ENCODE measurements around the gene PTCRA.

The PTCRA gene

GRCh38 chr6:42959917-42960242, 44.0 kb downstream of the PTCRA start:
- no peaks in the 10 kb centered on the region for H3K27me3 ChIP-seq (ENCODE audit: insufficient read depth, low read length, poor library complexity, severe bottlenecking)
- H3K79me2 ChIP-seq (ENCODE audit: insufficient read depth, low read length), result no peaks in the 10 kb centered on the region
- H3F3A ChIP-seq (ENCODE audit: low read depth), result no peaks in the 10 kb centered on the region
- H3K4me1 ChIP-seq (ENCODE audit: insufficient read depth, low read length, poor library complexity, severe bottlenecking), result no peaks in the 10 kb centered on the region
- H3K9ac ChIP-seq (ENCODE audit: low read depth, low read length, poor library complexity, severe bottlenecking), result no peak overlapping the region
- H3K36me3 ChIP-seq (ENCODE audit: insufficient read depth, low read length), result no peaks in the 10 kb centered on the region
- no peaks in the 10 kb centered on the region for H3K9me3 ChIP-seq (ENCODE audit: insufficient read depth, low read depth, low read length)
- no peak overlapping the region for H3K4me2 ChIP-seq (ENCODE audit: low read depth, low read length, poor library complexity, severe bottlenecking)
- H3K4me3 ChIP-seq (ENCODE audit: low read length, poor library complexity, severe bottlenecking), result no peak overlapping the region
- TF ChIP-seq CTCF (conservative IDR thresholded peaks at IDR 0.05; ENCODE audit: low read length) (no peak), EZH2phosphoT487 (IDR thresholded peaks at IDR 0.05; ENCODE audit: borderline replicate concordance) (no peak)
- H4K20me1 ChIP-seq (ENCODE audit: insufficient read depth, low read length, poor library complexity, severe bottlenecking), result no peaks in the 10 kb centered on the region
- H2AFZ ChIP-seq (ENCODE audit: low read length), result no peak overlapping the region
- H3K9me2 ChIP-seq (replicated peaks; ENCODE audit: low read depth, low read length), result no peaks in the 10 kb centered on the region

DNA sequence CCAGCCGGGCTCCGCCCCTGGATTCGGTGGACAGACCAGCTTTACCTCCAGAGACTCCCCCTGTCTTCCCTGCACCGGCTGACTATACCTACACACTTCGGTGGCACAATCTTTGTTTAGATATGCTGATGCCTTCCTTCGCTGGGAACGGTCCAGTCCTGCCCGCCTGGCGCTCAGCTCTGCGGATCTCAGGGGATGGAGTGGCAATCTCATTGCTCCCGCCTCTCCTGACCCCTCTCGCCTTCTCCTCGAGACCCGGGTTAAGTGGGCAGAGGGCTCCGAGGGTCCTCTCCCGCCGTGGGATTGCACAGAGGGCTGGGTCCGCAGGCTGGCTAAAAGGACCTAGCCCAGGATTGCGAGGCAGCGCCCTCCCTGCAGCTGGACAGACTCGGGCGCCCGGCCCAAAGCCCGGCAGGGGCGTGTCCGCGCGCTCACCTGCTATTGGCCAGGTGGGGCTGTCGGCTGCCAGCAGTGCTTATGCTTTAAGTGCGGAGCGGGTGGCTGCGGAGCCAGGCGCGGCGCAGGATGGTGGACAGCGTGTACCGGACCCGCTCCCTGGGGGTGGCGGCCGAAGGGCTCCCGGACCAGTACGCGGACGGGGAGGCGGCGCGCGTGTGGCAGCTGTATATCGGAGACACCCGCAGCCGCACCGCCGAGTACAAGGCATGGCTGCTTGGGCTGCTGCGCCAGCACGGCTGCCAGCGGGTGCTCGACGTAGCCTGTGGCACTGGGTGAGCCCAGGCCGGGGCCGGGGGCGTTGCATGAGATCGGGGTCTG, 44.6 kb downstream of the PTCRA start, which contains the start of gene GNMT:
TSS of gene GNMT (plus strand) at position 512 of the 777 bp plus-strand sequence. CDS start at position 526, 14 bp downstream.
- no peaks in the 10 kb centered on the region for H3K36me3 ChIP-seq (ENCODE audit: insufficient read depth, low read length)
- H3K9me2 ChIP-seq (replicated peaks; ENCODE audit: low read depth, low read length), result no peaks in the 10 kb centered on the region
- no peak within 1 kb of the TSS for H3K4me2 ChIP-seq (ENCODE audit: low read depth, low read length, poor library complexity, severe bottlenecking)
- H3K27me3 ChIP-seq (ENCODE audit: insufficient read depth, low read length, poor library complexity, severe bottlenecking), result no peaks in the 10 kb centered on the region
- H2AFZ ChIP-seq (ENCODE audit: low read length), result no peak within 1 kb of the TSS
- no peaks in the 10 kb centered on the region for H4K20me1 ChIP-seq (ENCODE audit: insufficient read depth, low read length, poor library complexity, severe bottlenecking)
- H3K4me1 ChIP-seq (ENCODE audit: insufficient read depth, low read length, poor library complexity, severe bottlenecking), result no peaks in the 10 kb centered on the region
- no peak within 1 kb of the TSS for H3K9ac ChIP-seq (ENCODE audit: low read depth, low read length, poor library complexity, severe bottlenecking)
- TF ChIP-seq EZH2phosphoT487 (IDR thresholded peaks at IDR 0.05; ENCODE audit: borderline replicate concordance), result no peak
- no peak for TF ChIP-seq CTCF (conservative IDR thresholded peaks at IDR 0.05; ENCODE audit: low read length)
- H3K9me3 ChIP-seq (ENCODE audit: insufficient read depth, low read depth, low read length), result no peaks in the 10 kb centered on the region
- H3K79me2 ChIP-seq (ENCODE audit: insufficient read depth, low read length), result no peaks in the 10 kb centered on the region
- no peak within 1 kb of the TSS for H3K4me3 ChIP-seq (ENCODE audit: low read length, poor library complexity, severe bottlenecking)
- no peaks in the 10 kb centered on the region for H3F3A ChIP-seq (ENCODE audit: low read depth)

DNA sequence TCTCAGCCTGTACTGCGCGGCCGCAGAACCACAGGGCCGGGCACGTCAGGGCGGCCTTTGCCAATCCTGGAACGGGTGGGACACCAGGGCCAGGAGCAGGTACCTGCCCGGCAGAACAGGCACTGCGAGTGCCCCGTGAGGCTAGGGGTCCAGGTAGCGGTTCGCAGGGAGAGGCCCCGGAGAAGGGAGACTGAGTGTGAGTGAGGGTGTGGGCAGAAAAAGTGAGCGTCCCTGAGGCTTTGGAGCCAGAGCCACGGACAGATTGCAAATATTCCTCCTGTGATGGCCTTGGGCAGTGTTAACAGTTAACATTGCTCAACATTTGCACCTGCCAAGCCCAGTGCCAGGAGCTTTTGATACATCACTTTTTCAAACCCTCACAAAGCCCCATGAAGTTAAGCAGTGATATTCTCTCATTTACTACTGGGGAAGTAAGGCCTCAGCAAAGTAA, 45.2 kb downstream of the PTCRA start:
- Histone ChIP-seq H3K27me3 (ENCODE audit: insufficient read depth, low read length, poor library complexity, severe bottlenecking) (no peaks in the 10 kb centered on the region), H3K4me3 (ENCODE audit: low read length, poor library complexity, severe bottlenecking) (no peak overlapping the region), H4K20me1 (ENCODE audit: insufficient read depth, low read length, poor library complexity, severe bottlenecking) (no peaks in the 10 kb centered on the region), H3K79me2 (ENCODE audit: insufficient read depth, low read length) (no peaks in the 10 kb centered on the region), H3K36me3 (ENCODE audit: insufficient read depth, low read length) (no peaks in the 10 kb centered on the region), H3K9me2 (replicated peaks; ENCODE audit: low read depth, low read length) (no peaks in the 10 kb centered on the region), H3F3A (ENCODE audit: low read depth) (no peaks in the 10 kb centered on the region), H3K9me3 (ENCODE audit: insufficient read depth, low read depth, low read length) (no peaks in the 10 kb centered on the region), H3K4me2 (ENCODE audit: low read depth, low read length, poor library complexity, severe bottlenecking) (no peak overlapping the region), H3K4me1 (ENCODE audit: insufficient read depth, low read length, poor library complexity, severe bottlenecking) (no peaks in the 10 kb centered on the region), H3K9ac (ENCODE audit: low read depth, low read length, poor library complexity, severe bottlenecking) (no peak overlapping the region), H2AFZ (ENCODE audit: low read length) (no peak overlapping the region)
- TF ChIP-seq EZH2phosphoT487 (IDR thresholded peaks at IDR 0.05; ENCODE audit: borderline replicate concordance) (no peak), CTCF (conservative IDR thresholded peaks at IDR 0.05; ENCODE audit: low read length) (no peak)

All from Loucy (cell line).